OCI-LY3 (cell line): ENCODE data around the gene SGPL1.
"Not testable (repeated sequence)": the region's sequence is repeated elsewhere in the genome, so short reads cannot be mapped to it uniquely, and the experiment has no call there.

Experiments
- H2AFZ ChIP-seq: fragments of 200-600, 300-600 bp; shearing (Covaris generic); 2 replicates; pipeline ENCODE4 v1.6.0; 2014; ENCODE audit warnings: antibody characterized with exemption, low read depth, low read length
- H3K27ac ChIP-seq: fragments of 200-600, 300-600 bp; sonication (generic); 2 replicates; pipeline ENCODE4 v1.5.1; 2014; ENCODE audit warnings: mild to moderate bottlenecking, low read length, moderate library complexity, mixed read lengths
- H3K27me3 ChIP-seq: fragments of 200-600, 300-600 bp; sonication (generic); 2 replicates; pipeline ENCODE4 v1.6.1; 2014; ENCODE audit warnings: low read depth, low read length, mixed read lengths
- H3K36me3 ChIP-seq: fragments of 200-600, 300-600 bp; sonication (generic); replicated peaks from 2 replicates; pipeline ENCODE3; 2014; ENCODE audit warnings: low read depth, low read length, mixed read lengths
- H3K4me1 ChIP-seq: fragments of 300-600, 200-600 bp; sonication (generic); 2 replicates; pipeline ENCODE4 v1.6.1; 2014; ENCODE audit warnings: low read length, mixed read lengths
- H3K4me2 ChIP-seq: fragments of 200-600, 300-600 bp; sonication (generic); 2 replicates; pipeline ENCODE4 v1.6.1; 2014; ENCODE audit warnings: low read length, mixed read lengths
- H3K4me3 ChIP-seq: fragments of 300-600, 200-600 bp; sonication (generic); 2 replicates; pipeline ENCODE4 v1.5.1; 2014; ENCODE audit warnings: antibody characterized with exemption, mild to moderate bottlenecking, low read length, moderate library complexity
- H3K79me2 ChIP-seq: fragments of 300-600, 200-600 bp; shearing (Covaris generic); 2 replicates; pipeline ENCODE4 v1.6.1; 2014; ENCODE audit warnings: mild to moderate bottlenecking, low read length, mixed read lengths
- H3K9ac ChIP-seq: fragments of 300-600, 200-600 bp; shearing (Covaris generic); 2 replicates; pipeline ENCODE4 v1.6.0; 2014; ENCODE audit warnings: mild to moderate bottlenecking, low read length, moderate library complexity
- H3K9me3 ChIP-seq: fragments of 200-600, 300-600 bp; shearing (Covaris generic); 2 replicates; pipeline ENCODE4 v1.6.1; 2014; ENCODE audit warnings: low read length, mixed read lengths; ENCODE audit not compliant: insufficient read depth
- H4K20me1 ChIP-seq: fragments of 200-600, 300-600 bp; sonication (generic); 2 replicates; pipeline ENCODE4 v1.6.1; 2016; ENCODE audit warnings: low read length, mixed read lengths; ENCODE audit not compliant: insufficient read depth
- EZH2phosphoT487 ChIP-seq: fragments of 200-600 bp; shearing (Covaris generic); IDR thresholded peaks from 2 replicates; pipeline ENCODE4 v1.6.1; 2018; ENCODE audit warnings: antibody characterized with exemption, mixed run types, low read depth
- TF ChIP-seq, protein P1 (sequence below): fragments of 200-600, 300-600 bp; sonication (generic); IDR thresholded peaks from 2 replicates; pipeline ENCODE4 v1.5.1; 2014; ENCODE audit warnings: antibody characterized with exemption, low read length, low read depth

The SGPL1 gene

GRCh38 chr10:70856454-70856853 lies 40.7 kb downstream of the SGPL1 start:
- no peak overlapping the region for H3K4me3 ChIP-seq
- H3K9me3 ChIP-seq = no peaks in the 10 kb centered on the region
- no peak for TF ChIP-seq EZH2phosphoT487
- TF ChIP-seq, protein P1, sequence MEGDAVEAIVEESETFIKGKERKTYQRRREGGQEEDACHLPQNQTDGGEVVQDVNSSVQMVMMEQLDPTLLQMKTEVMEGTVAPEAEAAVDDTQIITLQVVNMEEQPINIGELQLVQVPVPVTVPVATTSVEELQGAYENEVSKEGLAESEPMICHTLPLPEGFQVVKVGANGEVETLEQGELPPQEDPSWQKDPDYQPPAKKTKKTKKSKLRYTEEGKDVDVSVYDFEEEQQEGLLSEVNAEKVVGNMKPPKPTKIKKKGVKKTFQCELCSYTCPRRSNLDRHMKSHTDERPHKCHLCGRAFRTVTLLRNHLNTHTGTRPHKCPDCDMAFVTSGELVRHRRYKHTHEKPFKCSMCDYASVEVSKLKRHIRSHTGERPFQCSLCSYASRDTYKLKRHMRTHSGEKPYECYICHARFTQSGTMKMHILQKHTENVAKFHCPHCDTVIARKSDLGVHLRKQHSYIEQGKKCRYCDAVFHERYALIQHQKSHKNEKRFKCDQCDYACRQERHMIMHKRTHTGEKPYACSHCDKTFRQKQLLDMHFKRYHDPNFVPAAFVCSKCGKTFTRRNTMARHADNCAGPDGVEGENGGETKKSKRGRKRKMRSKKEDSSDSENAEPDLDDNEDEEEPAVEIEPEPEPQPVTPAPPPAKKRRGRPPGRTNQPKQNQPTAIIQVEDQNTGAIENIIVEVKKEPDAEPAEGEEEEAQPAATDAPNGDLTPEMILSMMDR = no peak
- H3K36me3 ChIP-seq = no peaks in the 10 kb centered on the region
- H4K20me1 ChIP-seq = no peaks in the 10 kb centered on the region
- no peak overlapping the region for H3K27ac ChIP-seq
- no peak overlapping the region for H2AFZ ChIP-seq
- H3K79me2 ChIP-seq = no peaks in the 10 kb centered on the region
- H3K9ac ChIP-seq = no peak overlapping the region
- no peaks in the 10 kb centered on the region for H3K4me1 ChIP-seq
- no peaks in the 10 kb centered on the region for H3K27me3 ChIP-seq
- H3K4me2 ChIP-seq = no peak overlapping the region

DNA sequence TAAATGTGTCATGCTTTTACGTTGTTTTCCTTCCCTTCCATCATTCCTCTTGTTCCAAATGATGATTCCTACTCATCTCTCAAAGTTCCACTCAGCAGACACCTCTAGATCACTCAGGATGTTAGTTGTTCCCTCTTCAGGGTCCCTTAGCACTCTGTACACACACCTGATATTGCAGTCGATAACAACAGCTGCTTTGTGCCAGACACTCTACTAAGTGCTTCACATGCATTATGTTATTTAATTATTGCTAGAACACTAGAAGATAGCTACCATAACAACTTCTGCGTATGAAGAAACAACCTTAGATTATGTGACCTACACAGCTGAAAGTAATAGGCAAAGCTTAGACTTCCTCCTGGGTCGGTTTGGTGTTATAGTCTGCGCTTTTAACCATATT lies 43.0 kb downstream of the SGPL1 start:
- Histone ChIP-seq H3K9me3 (no peaks in the 10 kb centered on the region), H4K20me1 (no peaks in the 10 kb centered on the region)
- no peak for TF ChIP-seq EZH2phosphoT487
- TF ChIP-seq, protein P1 = no peak

DNA sequence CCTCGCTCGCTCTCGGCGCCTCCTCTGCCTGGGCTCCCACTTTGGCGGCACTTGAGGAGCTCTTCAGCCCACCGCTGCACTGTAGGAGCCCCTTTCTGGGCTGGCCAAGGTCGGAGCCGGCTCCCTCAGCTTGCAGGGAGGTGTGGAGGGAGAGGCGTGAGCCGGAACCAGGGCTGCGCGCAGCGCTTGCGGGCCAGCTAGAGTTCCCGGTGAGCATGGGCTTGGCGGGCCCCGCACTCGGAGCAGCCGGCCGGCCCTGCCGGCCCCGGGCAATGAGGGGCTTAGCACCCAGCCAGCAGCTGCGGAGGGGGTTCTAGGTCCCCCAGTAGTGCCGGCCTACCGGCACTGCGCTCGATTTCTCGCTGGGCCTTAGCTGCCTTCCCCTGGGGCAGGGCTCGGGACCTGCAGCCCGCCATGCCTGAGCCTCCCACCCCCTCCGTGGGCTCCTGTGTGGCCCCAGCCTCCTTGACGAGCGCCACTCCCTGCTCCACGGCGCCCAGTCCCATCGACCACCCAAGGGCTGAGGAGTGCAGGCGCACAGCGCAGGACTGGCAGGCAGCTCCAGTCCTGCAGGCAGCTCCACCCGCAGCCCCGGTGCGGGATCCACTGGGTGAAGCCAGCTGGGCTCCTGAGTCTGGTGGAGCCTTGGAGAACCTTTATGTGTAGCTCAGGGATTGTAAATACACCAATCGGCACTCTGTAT lies 45.9 kb downstream of the SGPL1 start:
- not testable (repeated sequence) for H3K4me3 ChIP-seq, H3K36me3 ChIP-seq

More for the DNA sequence above, 43.0 kb downstream of the SGPL1 start:
- Histone ChIP-seq H2AFZ (no peak overlapping the region), H3K27ac (no peak overlapping the region), H3K4me3 (no peak overlapping the region), H3K36me3 (no peaks in the 10 kb centered on the region), H3K79me2 (no peaks in the 10 kb centered on the region), H3K4me2 (no peak overlapping the region), H3K9ac (no peak overlapping the region), H3K4me1 (no peaks in the 10 kb centered on the region), H3K27me3 (no peaks in the 10 kb centered on the region)

DNA sequence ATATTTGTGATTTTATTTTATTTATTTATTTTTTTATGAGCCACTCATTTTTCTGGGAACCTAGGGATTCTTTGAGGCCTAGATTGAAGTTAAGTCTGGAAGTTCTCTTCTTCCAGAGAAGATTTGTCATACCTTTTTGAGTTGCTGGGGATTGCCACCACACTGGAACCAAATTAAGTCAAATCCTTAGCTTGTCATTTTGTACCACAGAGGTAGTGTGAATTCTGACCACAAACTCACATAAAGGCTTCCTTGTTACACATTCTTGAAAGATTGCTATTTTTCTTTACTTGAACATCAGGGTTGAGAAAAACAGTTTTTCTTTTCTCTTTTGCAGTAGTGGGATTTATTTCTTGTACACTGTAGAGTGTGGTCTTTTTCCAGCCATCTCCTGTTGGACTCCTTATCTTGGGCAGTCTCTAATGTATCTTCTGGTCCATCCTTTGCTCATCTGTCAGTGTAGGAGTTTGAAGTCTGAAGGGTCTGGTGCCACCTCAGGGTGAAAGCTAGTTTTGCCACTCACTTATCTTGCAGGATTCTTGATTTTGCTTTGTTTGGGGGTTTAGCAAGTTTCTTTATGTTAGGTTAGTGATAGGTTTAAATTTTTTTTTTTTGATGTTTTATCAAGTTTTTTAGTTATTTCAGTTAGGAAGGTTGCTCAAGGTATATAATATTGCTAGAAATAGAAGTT lies 47.9 kb downstream of the SGPL1 start:
- no peaks in the 10 kb centered on the region for H4K20me1 ChIP-seq
- no peaks in the 10 kb centered on the region for H3K4me1 ChIP-seq
- no peak for TF ChIP-seq EZH2phosphoT487
- TF ChIP-seq, protein P1 = no peak
- H3K27me3 ChIP-seq = no peaks in the 10 kb centered on the region
- H3K36me3 ChIP-seq = no peaks in the 10 kb centered on the region
- no peak overlapping the region for H3K4me2 ChIP-seq
- no peaks in the 10 kb centered on the region for H3K79me2 ChIP-seq
- H3K9me3 ChIP-seq = no peaks in the 10 kb centered on the region
- no peak overlapping the region for H3K9ac ChIP-seq
- no peak overlapping the region for H3K27ac ChIP-seq
- H2AFZ ChIP-seq = no peak overlapping the region
- no peak overlapping the region for H3K4me3 ChIP-seq

More for the DNA sequence above, 45.9 kb downstream of the SGPL1 start:
- not testable (repeated sequence) for H4K20me1 ChIP-seq, H3K79me2 ChIP-seq, H3K9ac ChIP-seq, H3K9me3 ChIP-seq, H3K27me3 ChIP-seq, H3K4me2 ChIP-seq, H3K27ac ChIP-seq, H3K4me1 ChIP-seq, H2AFZ ChIP-seq
